Esophagus mucosa (tissue), 1 donor: ENCODE results near the gene OR2W1. TPM values are rescaled to one million over a fixed set of nuclear protein-coding genes. Genes with fewer than 3 reads are reported as not detected.

Source experiments
- ATAC-seq: fragments of 200-7000 bp; cut with Tn5 transposase; one replicate; pipeline ENCODE4 v1.9.1; 2020
- total RNA-seq: library from RNA; stranded (reverse); gene quantifications from one replicate; pipeline ENCODE4 v1.2.4, GENCODE V29; 2023
- donor health status: DM: yes; HTN: yes; CAD: no.

Gene OR2W1
- total RNA-seq, 1 donor from 2014 or later: not detected

- ATAC-seq: no peak
Measured at GRCh38 chr6:28996844-28997510, 48.0 kb downstream of the OR2W1 start.

DNA sequence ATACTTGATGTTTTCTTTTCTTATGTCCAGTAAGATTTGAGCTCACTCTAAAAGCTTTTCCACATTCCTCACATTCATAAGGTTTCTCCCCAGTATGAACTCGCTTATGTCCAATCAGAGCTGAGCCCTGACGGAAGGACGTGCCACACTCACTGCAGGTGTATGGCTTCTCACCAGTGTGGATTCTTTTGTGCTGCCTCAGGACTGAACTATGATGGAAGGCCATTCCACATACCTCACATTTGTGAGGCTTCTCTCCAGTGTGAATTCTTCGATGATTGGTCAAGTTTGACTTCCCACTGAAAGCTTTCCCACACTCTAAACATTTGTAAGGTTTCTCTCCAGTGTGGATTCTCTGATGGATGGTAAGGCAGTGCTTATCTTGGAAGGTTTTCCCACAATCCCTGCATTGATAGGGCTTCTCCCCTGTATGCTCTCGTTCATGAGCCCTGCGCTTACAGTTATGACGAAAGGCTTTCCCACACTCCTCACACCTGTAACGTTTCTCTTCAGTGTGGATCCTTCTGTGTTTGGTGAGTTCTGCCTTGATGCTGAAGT is 49.8 kb downstream of the OR2W1 start:
- no peak for ATAC-seq

Other genes starting within 250 kb of the OR2W1 start
- 22.0 TPM for gene TRIM27, start 121.2 kb downstream of the OR2W1 start, total RNA-seq
- gene ZNF311, start 39.9 kb downstream of the OR2W1 start, total RNA-seq: 1.1 TPM
- gene OR2B3, start 42.1 kb upstream of the OR2W1 start, total RNA-seq: not detected
- not detected for gene OR2J1, start 54.3 kb upstream of the OR2W1 start, total RNA-seq
- gene OR2J3, start 62.9 kb upstream of the OR2W1 start, total RNA-seq: not detected
- not detected for gene OR2J2, start 125.7 kb upstream of the OR2W1 start, total RNA-seq